ENCODE measurements around the gene ARMH4. TPM values are rescaled to one million over a fixed set of nuclear protein-coding genes. Genes with fewer than 3 reads are reported as not detected.

Gene ARMH4
- total RNA-seq, 1 donor from 2014 or later = 1.4 TPM

- DNase-seq (ENCODE audit: low read depth in 2 of 2) = peak in 1 of 2 donors; percentile 45
Measured at GRCh38 chr14:58100735-58101368, 51.2 kb downstream of the ARMH4 start.

- no peak for DNase-seq (ENCODE audit: low read depth in 2 of 2)
Measured at GRCh38 chr14:58099682-58100081, 52.3 kb downstream of the ARMH4 start.

- peak in 1 of 2 donors; percentile 58 for DNase-seq (ENCODE audit: low read depth in 2 of 2)
Measured at GRCh38 chr14:58098507-58098906, 53.5 kb downstream of the ARMH4 start.

- DNase-seq (ENCODE audit: low read depth in 2 of 2) = no peak
Measured at GRCh38 chr14:58096731-58097130, 55.3 kb downstream of the ARMH4 start.

- no peak for DNase-seq (ENCODE audit: low read depth in 2 of 2)
Measured at GRCh38 chr14:58091883-58092630, 60.0 kb downstream of the ARMH4 start.

- DNase-seq (ENCODE audit: low read depth in 2 of 2) = no peak
Measured at GRCh38 chr14:58089612-58090011, 62.4 kb downstream of the ARMH4 start.

GRCh38 chr14:58088961-58089360 is 63.1 kb downstream of the ARMH4 start:
- no peak for DNase-seq (ENCODE audit: low read depth in 2 of 2)

GRCh38 chr14:58085877-58086276 is 66.1 kb downstream of the ARMH4 start:
- no peak for DNase-seq (ENCODE audit: low read depth in 2 of 2)

- DNase-seq (ENCODE audit: low read depth in 2 of 2) = peak in 1 of 2 donors; percentile 82
Measured at GRCh38 chr14:58082491-58083098, 69.4 kb downstream of the ARMH4 start.

- DNase-seq (ENCODE audit: low read depth in 2 of 2) = no peak
Measured at GRCh38 chr14:58082011-58082410, 70.0 kb downstream of the ARMH4 start.

GRCh38 chr14:58078471-58078870 is 73.5 kb downstream of the ARMH4 start:
- DNase-seq (ENCODE audit: low read depth in 2 of 2) = no peak

- DNase-seq (ENCODE audit: low read depth in 2 of 2) = no peak
Measured at GRCh38 chr14:58078068-58078467, 73.9 kb downstream of the ARMH4 start.

GRCh38 chr14:58077621-58078020 is 74.4 kb downstream of the ARMH4 start:
- DNase-seq (ENCODE audit: low read depth in 2 of 2) = no peak

- DNase-seq (ENCODE audit: low read depth in 2 of 2) = no peak
Measured at GRCh38 chr14:58073516-58073915, 78.5 kb downstream of the ARMH4 start.

- DNase-seq (ENCODE audit: low read depth in 2 of 2) = peak; percentile 63 to 68
Measured at GRCh38 chr14:58072288-58073071, 79.5 kb downstream of the ARMH4 start.

GRCh38 chr14:58071341-58071740 is 80.7 kb downstream of the ARMH4 start:
- DNase-seq (ENCODE audit: low read depth in 2 of 2) = no peak

- no peak for DNase-seq (ENCODE audit: low read depth in 2 of 2)
Measured at GRCh38 chr14:58068306-58068705, 83.7 kb downstream of the ARMH4 start.

GRCh38 chr14:58066115-58066514 is 85.9 kb downstream of the ARMH4 start:
- no peak for DNase-seq (ENCODE audit: low read depth in 2 of 2)

- DNase-seq (ENCODE audit: low read depth in 2 of 2) = no peak
Measured at GRCh38 chr14:58061581-58061980, 90.4 kb downstream of the ARMH4 start.

- no peak for DNase-seq (ENCODE audit: low read depth in 2 of 2)
Measured at GRCh38 chr14:58060898-58061297, 91.1 kb downstream of the ARMH4 start.

GRCh38 chr14:58060077-58060476 is 91.9 kb downstream of the ARMH4 start:
- no peak for DNase-seq (ENCODE audit: low read depth in 2 of 2)

- DNase-seq (ENCODE audit: low read depth in 2 of 2) = no peak
Measured at GRCh38 chr14:58059126-58059525, 92.9 kb downstream of the ARMH4 start.
